PFSK-1 (cell line): ENCODE results near the gene C1orf167.

Experiments used
- FOXP2 ChIP-seq: optimal IDR thresholded peaks from 2 replicates; pipeline ENCODE3; 2011; ENCODE audit warnings: borderline replicate concordance, control low read depth, inconsistent platforms; ENCODE audit not compliant: insufficient read depth; ENCODE audit errors: extremely low read length, extremely low read depth
- POLR2AphosphoS5 ChIP-seq: IDR thresholded peaks from 2 replicates; pipeline ENCODE4 v1.6.1; 2012; ENCODE audit warnings: low read depth, mild to moderate bottlenecking, control low read depth, low read length, moderate library complexity
- REST ChIP-seq, 2 experiments: IDR thresholded peaks; 2 replicates each; pipeline versions ENCODE4 v1.6.1 to v1.8.0; 2011 to 2012; ENCODE audit warnings: low read depth in 2 of 2, low read length in 2 of 2, control low read depth in 1 of 2, inconsistent platforms in 1 of 2, mild to moderate bottlenecking in 1 of 2, moderate library complexity in 1 of 2; ENCODE audit not compliant: insufficient read depth in 1 of 2
- SIN3A ChIP-seq: IDR thresholded peaks from 2 replicates; pipeline ENCODE4 v1.6.1; 2012; ENCODE audit warnings: mild to moderate bottlenecking, low read length, moderate library complexity, borderline replicate concordance; ENCODE audit not compliant: insufficient read depth
- TAF1 ChIP-seq: IDR thresholded peaks from 2 replicates; pipeline ENCODE4 v1.6.1; 2012; ENCODE audit warnings: low read length, control low read depth, borderline replicate concordance; ENCODE audit not compliant: insufficient read depth

C1orf167 gene

GRCh38 chr1:11835441-11836225, 73.6 kb downstream of the C1orf167 start:
- TF ChIP-seq POLR2AphosphoS5 (no peak), TAF1 (no peak), REST (IDR thresholded peaks at IDR 0.05; ENCODE audit: insufficient read depth in 1 of 2, low read depth in 2 of 2, low read length in 2 of 2) (no peak), FOXP2 (no peak), SIN3A (no peak)

- no peak for TF ChIP-seq TAF1
- TF ChIP-seq REST (IDR thresholded peaks at IDR 0.05; ENCODE audit: insufficient read depth in 1 of 2, low read depth in 2 of 2, low read length in 2 of 2) = no peak
- TF ChIP-seq SIN3A = no peak
- no peak for TF ChIP-seq FOXP2
- no peak for TF ChIP-seq POLR2AphosphoS5
Observed at GRCh38 chr1:11836955-11837766, 75.2 kb downstream of the C1orf167 start.

- no peak for TF ChIP-seq POLR2AphosphoS5
- no peak for TF ChIP-seq TAF1
- no peak for TF ChIP-seq REST (IDR thresholded peaks at IDR 0.05; ENCODE audit: insufficient read depth in 1 of 2, low read depth in 2 of 2, low read length in 2 of 2)
- TF ChIP-seq SIN3A = no peak
- TF ChIP-seq FOXP2 = no peak
Observed at GRCh38 chr1:11837767-11838348, 75.9 kb downstream of the C1orf167 start.

- TF ChIP-seq FOXP2 (no peak), SIN3A (no peak), REST (IDR thresholded peaks at IDR 0.05; ENCODE audit: insufficient read depth in 1 of 2, low read depth in 2 of 2, low read length in 2 of 2) (peak in 1 of 2 experiments; percentile 54; a peak in 1 of 4 replicates)
Observed at GRCh38 chr1:11838349-11839272, 76.6 kb downstream of the C1orf167 start.
